Activated T-cell treated with anti-CD3 and anti-CD28 coated beads, Interleukin-2, amount 50 U/mL, for 24 hours (primary cell): ENCODE measurements around the gene TPSD1.

Experiments
- DNase-seq: peaks from one replicate; pipeline ENCODE4 v3.0.0-alpha.2; 2020
- H3K27ac Mint-ChIP-seq: 2 replicates; pipeline ENCODE4 v1.8.0; 2020; ENCODE audit warnings: mild to moderate bottlenecking, mixed read lengths
- H3K27me3 Mint-ChIP-seq: 2 replicates; pipeline ENCODE4 v1.8.0; 2020; ENCODE audit warnings: mixed read lengths
- H3K36me3 Mint-ChIP-seq: 2 replicates; pipeline ENCODE4 v1.8.0; 2020; ENCODE audit warnings: low read depth, mixed read lengths
- H3K4me1 Mint-ChIP-seq: 2 replicates; pipeline ENCODE4 v1.8.0; 2020; ENCODE audit warnings: low read depth, mixed read lengths
- H3K4me3 Mint-ChIP-seq: 2 replicates; pipeline ENCODE4 v1.8.0; 2020; ENCODE audit warnings: mild to moderate bottlenecking, moderate library complexity, mixed read lengths
- H3K9me3 Mint-ChIP-seq: 2 replicates; pipeline ENCODE4 v1.8.0; 2020; ENCODE audit warnings: mixed read lengths

Gene TPSD1

DNA sequence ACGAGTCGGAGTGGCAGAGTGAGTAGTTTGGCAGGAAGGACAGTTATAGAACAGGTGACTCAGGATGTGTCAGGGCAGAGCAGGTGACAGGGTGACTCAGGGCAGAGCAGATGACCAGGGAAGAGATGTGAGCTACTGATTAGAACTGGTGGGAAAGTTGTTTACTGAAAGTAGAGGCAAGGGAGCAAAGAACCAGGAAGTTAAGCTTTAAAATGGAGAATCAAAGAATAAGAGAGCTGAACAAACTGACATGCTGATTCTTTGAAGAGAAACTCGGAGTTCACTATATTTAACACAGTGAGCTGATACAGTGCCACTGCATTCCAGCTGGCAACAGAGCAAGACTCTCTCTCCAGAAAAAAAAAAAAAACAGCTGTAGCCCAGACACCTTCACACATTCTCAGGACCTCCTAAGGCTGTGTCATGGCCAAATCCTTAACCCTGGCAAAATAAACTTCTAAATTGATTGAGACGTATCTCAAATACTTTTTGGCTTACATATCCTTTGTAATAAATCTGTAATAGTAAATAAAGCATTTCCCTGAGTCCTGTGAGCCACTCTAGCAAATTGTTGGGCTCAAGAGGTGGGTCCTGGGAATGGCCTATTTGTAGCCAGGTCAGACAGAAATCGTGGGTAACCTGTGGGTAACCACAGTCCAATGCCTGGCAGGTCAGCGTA lies 41.3 kb downstream of the TPSD1 start:
- no peak for DNase-seq
- peak overlapping the region; percentile 31 for H3K27ac Mint-ChIP-seq
- no peaks in the 10 kb centered on the region for H3K36me3 Mint-ChIP-seq
- peaks cover 35% of the 10 kb centered on the region for H3K27me3 Mint-ChIP-seq
- no peaks in the 10 kb centered on the region for H3K9me3 Mint-ChIP-seq
- no peak overlapping the region for H3K4me3 Mint-ChIP-seq
- H3K4me1 Mint-ChIP-seq: peaks cover 11% of the 10 kb centered on the region

DNA sequence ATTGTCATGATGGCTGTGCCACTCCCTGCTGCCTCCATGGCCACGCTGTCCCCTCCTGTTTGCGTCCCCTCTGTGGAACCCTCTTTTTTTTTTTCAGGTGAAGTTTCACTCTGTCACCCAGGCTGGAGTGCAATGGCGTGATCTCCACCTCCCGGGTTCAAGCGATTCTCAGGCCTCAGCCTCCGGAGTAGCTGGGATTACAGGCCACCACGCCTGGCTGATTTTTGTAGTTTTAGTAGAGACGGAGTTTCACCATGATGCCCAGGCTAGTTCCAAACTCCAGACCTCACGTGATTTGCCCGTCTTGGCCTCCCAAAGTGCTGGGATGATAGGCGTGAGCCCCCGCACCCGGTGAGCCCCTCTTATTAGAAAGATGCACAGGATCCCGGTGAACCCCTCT lies 42.5 kb downstream of the TPSD1 start:
- Mint-ChIP-seq H3K4me1 (peaks cover 16% of the 10 kb centered on the region), H3K9me3 (no peaks in the 10 kb centered on the region), H3K27ac (no peak overlapping the region), H3K4me3 (no peak overlapping the region), H3K27me3 (peaks cover 32% of the 10 kb centered on the region), H3K36me3 (no peaks in the 10 kb centered on the region)
- DNase-seq: no peak

DNA sequence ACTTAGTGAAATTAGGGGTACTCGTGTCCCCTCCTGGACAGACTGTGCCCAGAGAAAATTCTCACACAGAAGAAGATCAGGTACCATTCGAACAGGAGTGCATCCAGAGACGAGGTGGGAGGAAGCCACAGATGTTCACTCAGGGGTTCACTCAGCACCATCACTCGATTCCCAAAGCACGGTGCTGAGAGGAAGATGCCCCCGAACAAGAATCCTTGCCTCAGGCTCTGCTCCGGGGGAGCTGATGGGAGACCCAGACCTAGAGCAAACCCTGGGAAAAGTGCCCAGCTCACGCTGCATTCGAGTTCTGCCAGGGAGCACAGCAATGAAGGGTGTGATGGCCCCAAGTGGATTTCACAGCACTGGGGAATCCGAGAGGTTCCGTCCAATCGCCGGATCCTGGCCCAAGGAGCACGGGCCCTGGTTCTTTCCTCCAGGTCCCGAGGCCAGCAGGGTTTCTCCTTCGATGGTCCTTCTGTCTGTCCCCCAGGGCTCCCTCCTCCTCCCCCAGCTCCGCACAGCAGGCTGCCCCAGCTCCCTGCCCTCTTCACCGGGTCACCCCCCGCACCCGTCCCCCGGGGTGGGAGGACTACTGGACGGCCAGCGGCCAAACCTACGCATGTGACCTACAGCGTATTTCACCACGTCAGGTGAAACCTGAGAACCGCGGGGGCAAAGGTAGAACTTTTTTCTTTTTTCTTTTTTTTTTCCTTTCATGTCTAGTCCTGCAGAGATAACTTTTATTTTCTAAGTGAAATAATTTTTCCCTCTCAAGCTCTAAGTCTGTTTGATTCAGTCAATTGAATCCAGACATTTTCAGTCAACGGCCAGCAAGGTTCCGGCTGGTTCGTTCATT lies 43.4 kb downstream of the TPSD1 start:
- Mint-ChIP-seq H3K9me3 (no peaks in the 10 kb centered on the region), H3K4me3 (no peak overlapping the region), H3K27me3 (peaks cover 26% of the 10 kb centered on the region), H3K27ac (no peak overlapping the region), H3K4me1 (peaks cover 25% of the 10 kb centered on the region), H3K36me3 (no peaks in the 10 kb centered on the region)
- DNase-seq: no peak

DNA sequence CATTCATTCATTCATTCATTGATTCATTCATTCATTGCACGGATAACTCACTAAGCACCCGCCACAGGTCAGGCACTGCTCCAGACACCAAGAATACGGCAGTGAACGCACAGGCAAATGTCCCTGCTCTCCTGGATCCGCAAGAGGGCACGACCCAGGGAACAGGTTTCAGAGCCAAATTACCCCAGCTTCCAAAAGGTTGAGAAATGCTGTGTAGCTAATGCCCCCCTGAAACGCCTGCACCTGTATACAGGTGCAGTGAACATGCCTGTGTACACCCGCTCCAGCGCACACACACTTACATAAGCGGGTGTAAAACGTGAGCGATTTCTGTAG lies 44.0 kb downstream of the TPSD1 start:
- Mint-ChIP-seq H3K4me1 (peaks cover 31% of the 10 kb centered on the region), H3K36me3 (no peaks in the 10 kb centered on the region), H3K4me3 (no peak overlapping the region), H3K9me3 (no peaks in the 10 kb centered on the region), H3K27me3 (peaks cover 23% of the 10 kb centered on the region), H3K27ac (no peak overlapping the region)
- DNase-seq: no peak

DNA sequence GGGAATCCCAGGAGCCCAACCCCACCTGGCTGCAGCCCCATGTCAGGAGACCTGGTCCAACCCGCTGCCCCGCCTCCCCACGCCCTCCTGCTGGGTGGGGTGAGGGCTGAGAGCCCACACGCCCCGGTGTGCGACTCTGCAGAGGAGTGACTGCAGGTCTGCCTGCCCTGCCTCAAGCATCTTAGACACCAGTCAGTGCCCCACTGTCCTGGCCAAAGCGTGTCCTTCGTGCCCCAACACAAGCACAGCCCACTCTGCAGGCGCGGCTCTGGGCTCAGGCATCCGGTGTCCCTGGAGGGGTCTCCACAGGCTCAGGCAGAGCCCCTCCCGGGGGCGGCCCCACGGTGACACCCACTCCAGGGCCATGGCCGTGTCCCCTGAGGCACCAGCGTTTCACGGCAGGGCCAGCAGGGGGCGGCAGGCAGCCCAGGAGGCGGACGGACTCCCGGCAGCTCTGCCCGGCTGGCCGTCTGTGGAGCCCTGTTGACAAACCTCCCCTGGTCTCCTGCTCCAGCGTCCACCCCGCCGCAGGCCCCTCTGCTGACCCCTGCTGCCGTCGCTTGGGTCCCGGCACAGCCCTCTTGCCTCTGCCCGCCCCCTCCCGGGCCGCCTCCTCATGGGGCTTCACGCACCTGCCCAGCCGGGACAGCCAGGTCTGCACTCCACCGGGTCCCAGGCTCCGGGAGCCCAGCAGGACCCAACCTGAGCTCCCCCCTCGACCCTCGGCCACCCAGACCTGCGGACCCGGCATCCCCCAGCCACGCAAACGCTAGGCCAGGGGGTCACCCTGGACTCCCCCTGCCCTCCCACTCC lies 45.0 kb downstream of the TPSD1 start:
- Mint-ChIP-seq H3K4me1 (peaks cover 33% of the 10 kb centered on the region), H3K27me3 (peaks cover 19% of the 10 kb centered on the region), H3K4me3 (no peak overlapping the region), H3K9me3 (no peaks in the 10 kb centered on the region), H3K36me3 (no peaks in the 10 kb centered on the region), H3K27ac (no peak overlapping the region)
- DNase-seq: peak; percentile 86

DNA sequence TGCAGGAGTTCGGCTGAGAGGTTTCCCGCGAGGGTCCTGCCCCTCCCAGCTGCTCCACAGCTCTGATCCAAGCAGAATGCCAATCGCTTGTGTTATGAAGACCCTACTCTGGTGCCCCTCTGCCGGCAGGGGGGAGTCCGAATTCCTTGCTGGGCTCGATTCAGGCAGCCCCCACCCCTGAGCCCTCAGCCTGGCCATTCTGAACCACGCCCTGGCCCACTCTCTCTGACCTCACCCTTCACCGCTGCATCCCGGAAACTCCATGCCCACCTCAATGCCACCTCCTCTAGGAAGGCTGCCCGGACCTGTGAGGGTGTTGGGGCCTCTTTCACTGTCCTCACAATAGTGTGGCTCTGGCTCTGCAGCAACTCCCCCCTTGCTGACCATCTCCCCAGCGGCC lies 45.7 kb downstream of the TPSD1 start:
- no peak overlapping the region for H3K4me3 Mint-ChIP-seq
- H3K27me3 Mint-ChIP-seq: peaks cover 19% of the 10 kb centered on the region
- H3K36me3 Mint-ChIP-seq: no peaks in the 10 kb centered on the region
- H3K9me3 Mint-ChIP-seq: no peaks in the 10 kb centered on the region
- no peak for DNase-seq
- peak overlapping the region; percentile 11 for H3K27ac Mint-ChIP-seq
- peaks cover 39% of the 10 kb centered on the region for H3K4me1 Mint-ChIP-seq

DNA sequence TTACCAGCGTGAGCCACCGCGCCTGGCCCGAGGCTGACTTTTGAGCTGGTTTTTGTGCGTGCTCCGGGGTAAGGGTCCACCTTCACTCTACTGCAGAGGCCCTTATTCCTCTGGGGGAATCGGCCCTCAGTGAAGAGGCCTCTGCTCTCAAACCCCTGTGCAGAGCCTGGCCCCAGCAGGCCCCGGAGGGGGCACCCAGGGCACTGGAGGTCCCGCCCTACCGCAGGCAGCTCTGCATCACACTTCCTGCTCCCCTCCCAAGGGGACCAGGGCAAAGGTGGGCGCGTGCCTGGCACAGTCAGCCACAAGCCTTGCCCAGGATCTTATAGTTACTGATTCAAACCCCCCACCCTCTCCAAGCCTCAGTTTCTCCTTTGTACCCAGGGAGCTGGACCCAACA lies 50.0 kb downstream of the TPSD1 start:
- Mint-ChIP-seq H3K27ac (peak overlapping the region; percentile 93), H3K4me3 (no peak overlapping the region), H3K9me3 (no peaks in the 10 kb centered on the region), H3K36me3 (peaks cover 9% of the 10 kb centered on the region), H3K27me3 (no peaks in the 10 kb centered on the region), H3K4me1 (peaks cover 36% of the 10 kb centered on the region)
- DNase-seq: no peak

DNA sequence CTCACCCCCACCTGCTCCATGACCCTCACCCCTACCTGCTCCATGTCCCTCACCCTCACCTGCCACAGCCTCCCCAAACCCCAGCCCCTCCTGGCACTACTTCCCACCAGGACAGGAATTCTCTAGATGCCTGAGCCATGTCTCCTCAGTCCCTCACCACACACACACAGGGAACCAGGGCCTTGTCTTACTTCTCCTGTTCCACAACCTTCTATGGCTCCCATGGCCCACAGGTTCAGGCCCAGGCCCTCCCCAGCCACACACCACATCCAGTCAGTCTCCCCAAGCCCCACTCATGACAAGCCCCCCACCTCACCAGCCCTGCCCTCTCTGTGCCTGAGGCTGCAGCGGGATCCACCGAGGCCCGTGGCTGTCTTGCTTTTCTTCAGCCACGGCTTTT lies 50.5 kb downstream of the TPSD1 start:
- Mint-ChIP-seq H3K4me3 (no peak overlapping the region), H3K9me3 (no peaks in the 10 kb centered on the region), H3K27me3 (no peaks in the 10 kb centered on the region), H3K27ac (peak overlapping the region; percentile 90), H3K36me3 (peaks cover 14% of the 10 kb centered on the region), H3K4me1 (peaks cover 41% of the 10 kb centered on the region)
- DNase-seq: no peak

DNA sequence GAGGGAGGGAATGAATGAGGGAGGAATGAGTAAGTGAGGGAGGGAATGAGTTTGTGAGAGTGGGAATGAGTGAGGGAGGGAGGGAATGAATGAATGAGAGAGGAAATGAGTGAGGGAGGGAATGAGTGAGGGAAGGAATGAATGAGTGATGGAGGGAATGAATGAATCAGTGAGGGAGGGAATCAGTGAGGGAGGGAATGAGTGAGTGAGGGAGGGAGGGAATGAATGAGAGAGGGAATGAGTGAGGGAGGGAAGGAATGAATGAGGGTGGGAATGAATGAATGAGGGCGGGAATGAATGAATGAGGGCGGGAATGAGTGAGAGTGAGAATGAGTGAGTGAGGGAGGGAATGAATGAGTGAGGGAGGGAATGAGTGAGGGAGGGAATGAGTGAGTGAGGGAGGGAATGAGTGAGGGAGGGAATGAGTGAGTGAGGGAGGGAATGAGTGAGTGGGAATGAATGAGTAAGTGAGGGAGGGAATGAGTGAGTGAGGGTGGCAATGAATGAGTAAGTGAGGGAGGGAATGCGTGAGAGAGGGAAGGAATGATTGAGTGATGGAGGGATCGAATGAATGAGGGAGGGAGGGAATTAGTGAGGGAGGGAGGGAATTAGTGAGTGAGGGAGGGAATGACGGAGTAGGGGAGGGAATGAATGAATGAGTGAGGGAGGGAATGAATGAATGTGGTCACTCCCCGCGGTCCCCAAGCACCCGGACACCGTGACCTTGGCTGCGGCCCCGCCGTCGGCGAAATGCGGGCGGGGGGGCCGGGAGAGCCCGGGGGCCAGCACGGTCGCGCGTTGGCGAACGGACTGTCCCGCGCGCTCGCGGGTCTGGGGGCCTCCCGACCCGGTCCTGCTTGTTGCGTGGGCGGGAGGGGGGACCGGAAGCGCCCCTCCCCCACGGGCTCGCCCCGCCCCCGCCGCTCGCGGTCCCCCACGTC lies 52.4 kb downstream of the TPSD1 start:
- Mint-ChIP-seq H3K4me1 (peaks cover 50% of the 10 kb centered on the region), H3K36me3 (peaks cover 30% of the 10 kb centered on the region), H3K9me3 (no peaks in the 10 kb centered on the region), H3K4me3 (peak overlapping the region; percentile 86), H3K27me3 (no peaks in the 10 kb centered on the region), H3K27ac (peak overlapping the region; percentile 100)
- no peak for DNase-seq
